H1 (cell line): Measurements from ENCODE around the gene HACL1. TPM values are rescaled to one million over a fixed set of nuclear protein-coding genes. Genes with fewer than 3 reads are reported as not detected.

Experiments
- CTCF ChIA-PET: fragments of 300-600 bp; sonication (Branson Sonifier 250); formaldehyde crosslinking; loops from one replicate; lab custom pipeline; 2021; ENCODE audit not compliant: partially characterized antibody; lab: Charles Lee
- POLR2A ChIA-PET: fragments of 300-600 bp; sonication (Branson Sonifier 250); formaldehyde crosslinking; loops from one replicate; lab custom pipeline; 2021; ENCODE audit warnings: inconsistent platforms; ENCODE audit not compliant: partially characterized antibody; lab: Charles Lee
- DNase-seq, 2 experiments: peaks; one replicate each; pipeline versions ENCODE4 v3.0.0 to v3.0.0-alpha.2; 2010 to 2022; ENCODE audit warnings: low spot score in 2 of 2, low read depth in 1 of 2, mixed read lengths in 1 of 2
- FAIRE-seq: peaks from 2 replicates; lab custom pipeline; 2011; peaks lifted over from hg19 to GRCh38; lab: Jason Lieb, UNC
- H2AFZ ChIP-seq: 2 replicates; pipeline ENCODE4 v1.8.1; 2012; ENCODE audit warnings: low read length, inconsistent platforms
- H2AK5ac ChIP-seq: 2 replicates; pipeline ENCODE4 v1.6.1; 2013; ENCODE audit warnings: low read depth, low read length
- H2BK120ac ChIP-seq: replicated peaks from 2 replicates; pipeline ENCODE3; 2013; ENCODE audit warnings: low read depth, low read length, inconsistent platforms
- H2BK12ac ChIP-seq: 2 replicates; pipeline ENCODE4 v1.6.1; 2013; ENCODE audit warnings: low read depth, low read length
- H2BK15ac ChIP-seq: 2 replicates; pipeline ENCODE4 v1.6.1; 2013; ENCODE audit warnings: low read length
- H2BK20ac ChIP-seq: 2 replicates; pipeline ENCODE4 v1.6.1; 2013; ENCODE audit warnings: low read length
- H2BK5ac ChIP-seq: 2 replicates; pipeline ENCODE4 v1.6.1; 2013; ENCODE audit warnings: low read depth, low read length
- H3K14ac ChIP-seq: 2 replicates; pipeline ENCODE4 v1.6.1; 2013; ENCODE audit warnings: inconsistent platforms; ENCODE audit not compliant: insufficient read length
- H3K18ac ChIP-seq: 2 replicates; pipeline ENCODE4 v1.6.1; 2013; ENCODE audit warnings: low read length; ENCODE audit errors: extremely low read depth
- H3K23ac ChIP-seq: 2 replicates; pipeline ENCODE4 v1.6.1; 2013; ENCODE audit warnings: inconsistent platforms; ENCODE audit not compliant: insufficient read length
- H3K23me2 ChIP-seq: 2 replicates; pipeline ENCODE4 v1.6.1; 2013; ENCODE audit warnings: low read depth, low read length
- H3K27ac ChIP-seq: 2 replicates; pipeline ENCODE4 v1.6.1; 2011; ENCODE audit warnings: low read depth, low read length, inconsistent platforms
- H3K27me3 ChIP-seq, 4 experiments: replicated peaks in 1 of 4; 1 replicate in 1 of 4; 2 replicates in 3 of 4; pipeline versions ENCODE4 v1.6.1 to v1.8.1; 2011 to 2013; ENCODE audit warnings: low read length in 3 of 4, mild to moderate bottlenecking in 3 of 4, inconsistent platforms in 2 of 4, mixed read lengths in 2 of 4, moderate library complexity in 1 of 4; ENCODE audit not compliant: control insufficient read depth in 3 of 4, insufficient read depth in 3 of 4; ENCODE audit errors: extremely low read depth in 1 of 4
- H3K36me3 ChIP-seq, 4 experiments: 2 replicates each; pipeline versions ENCODE4 v1.6.1 to v1.8.1; 2011 to 2013; ENCODE audit warnings: mild to moderate bottlenecking in 4 of 4, low read length in 3 of 4, moderate library complexity in 2 of 4, control low read depth in 1 of 4, inconsistent platforms in 1 of 4; ENCODE audit not compliant: insufficient read depth in 4 of 4, control insufficient read depth in 2 of 4
- H3K4ac ChIP-seq: replicated peaks from 2 replicates; pipeline ENCODE3; 2013; ENCODE audit warnings: low read length, low read depth, mixed read lengths, inconsistent platforms; ENCODE audit not compliant: insufficient read length
- H3K4me1 ChIP-seq, 4 experiments: replicated peaks in 1 of 4; 1 replicate in 1 of 4; 2 replicates in 3 of 4; pipeline versions ENCODE4 v1.6.1 to v1.8.1; 2011 to 2013; ENCODE audit warnings: low read length in 3 of 4, inconsistent platforms in 2 of 4, mixed read lengths in 1 of 4; ENCODE audit not compliant: insufficient read depth in 4 of 4, control insufficient read depth in 3 of 4
- H3K4me2 ChIP-seq, 2 experiments: 2 replicates each; pipeline versions ENCODE4 v1.6.1 to v1.8.1; 2011 to 2013; ENCODE audit warnings: low read depth in 2 of 2, low read length in 2 of 2, control low read depth in 1 of 2, inconsistent platforms in 1 of 2, mild to moderate bottlenecking in 1 of 2; ENCODE audit not compliant: insufficient read depth in 1 of 2
- H3K4me3 ChIP-seq, 4 experiments: fragments of 200-600, 300-600 bp in 1 of 4; sonication (generic), shearing (Covaris generic), sonication (Bioruptor Twin) in 1 of 4; 2 replicates each; pipeline versions ENCODE4 v1.5.1 to v1.8.1; 2011 to 2016; ENCODE audit warnings: low read length in 4 of 4, low read depth in 3 of 4, control low read depth in 2 of 4, inconsistent platforms in 2 of 4, mild to moderate bottlenecking in 2 of 4, mixed read lengths in 1 of 4, moderate library complexity in 1 of 4; ENCODE audit not compliant: insufficient read depth in 2 of 4; ENCODE audit errors: extremely low read depth in 1 of 4
- H3K56ac ChIP-seq: replicated peaks from 2 replicates; pipeline ENCODE3; 2013; ENCODE audit warnings: low read depth, mild to moderate bottlenecking, mixed read lengths, low read length, inconsistent platforms; ENCODE audit not compliant: insufficient read length
- H3K79me1 ChIP-seq: 2 replicates; pipeline ENCODE4 v1.6.1; 2013; ENCODE audit warnings: low read depth, low read length, control low read depth
- H3K79me2 ChIP-seq, 2 experiments: 2 replicates each; pipeline versions ENCODE4 v1.6.1 to v1.8.1; 2012 to 2013; ENCODE audit warnings: low read length in 2 of 2, mild to moderate bottlenecking in 2 of 2, inconsistent platforms in 1 of 2; ENCODE audit not compliant: insufficient read depth in 2 of 2, control insufficient read depth in 1 of 2
- H3K9ac ChIP-seq, 4 experiments: replicated peaks in 1 of 4; 1 replicate in 1 of 4; 2 replicates in 3 of 4; pipeline versions ENCODE4 v1.6.1 to v1.8.1; 2011 to 2013; ENCODE audit warnings: low read depth in 3 of 4, low read length in 3 of 4, control low read depth in 2 of 4, mild to moderate bottlenecking in 2 of 4, moderate library complexity in 2 of 4, inconsistent platforms in 1 of 4; ENCODE audit errors: extremely low read depth in 1 of 4
- H3K9me3 ChIP-seq, 2 experiments: 2 replicates each; pipeline versions ENCODE4 v1.6.1 to v1.8.1; 2012 to 2013; ENCODE audit warnings: mild to moderate bottlenecking in 2 of 2, moderate library complexity in 2 of 2, control low read depth in 1 of 2, inconsistent platforms in 1 of 2, low read depth in 1 of 2, low read length in 1 of 2, mixed read lengths in 1 of 2; ENCODE audit not compliant: insufficient read depth in 2 of 2
- H4K20me1 ChIP-seq, 2 experiments: replicated peaks in 1 of 2; 2 replicates each; pipeline versions ENCODE3 to v1.8.1; 2011 to 2013; ENCODE audit warnings: inconsistent platforms in 2 of 2, low read length in 2 of 2, mild to moderate bottlenecking in 1 of 2; ENCODE audit not compliant: insufficient read depth in 2 of 2, control insufficient read depth in 1 of 2
- H4K5ac ChIP-seq: 2 replicates; pipeline ENCODE4 v1.6.1; 2013; ENCODE audit warnings: low read length, low read depth, mixed read lengths, inconsistent platforms; ENCODE audit not compliant: insufficient read length
- H4K8ac ChIP-seq: 2 replicates; pipeline ENCODE4 v1.8.0; 2013; ENCODE audit warnings: mild to moderate bottlenecking, moderate library complexity, low read length, inconsistent platforms; ENCODE audit not compliant: insufficient read depth; ENCODE audit errors: extremely low read depth
- H4K91ac ChIP-seq: replicated peaks from 2 replicates; pipeline ENCODE3; 2013; ENCODE audit warnings: low read length, mixed read lengths, inconsistent platforms; ENCODE audit not compliant: insufficient read length
- CHD1 ChIP-seq: IDR thresholded peaks from 2 replicates; pipeline ENCODE4 v1.6.1; 2012; ENCODE audit warnings: low read depth, low read length, improper control_type of control experiment
- KDM1A ChIP-seq: fragments of 200-600, 300-600 bp; sonication (generic); IDR thresholded peaks from 2 replicates; pipeline ENCODE4 v1.7.1; 2016; ENCODE audit warnings: mild to moderate bottlenecking, low read length, borderline replicate concordance
- POU5F1 ChIP-seq: IDR thresholded peaks from 2 replicates; pipeline ENCODE4 v1.6.1; 2011; ENCODE audit warnings: low read depth, mild to moderate bottlenecking, low read length, moderate library complexity
- TAF1 ChIP-seq: IDR thresholded peaks from 2 replicates; pipeline ENCODE4 v1.6.1; 2011; ENCODE audit warnings: mild to moderate bottlenecking, low read depth, low read length
- WGBS, 2 experiments: shearing (Covaris generic) in 1 of 2; methylation state at CpG; one replicate each; pipeline versions ENCODE4 v1.1.6 to v1.1.7; 2013 to 2015; ENCODE audit warnings: low lambda C conversion rate in 2 of 2, mixed read lengths in 2 of 2, inconsistent platforms in 1 of 2, low coverage in 1 of 2, missing lambda C conversion rate in 1 of 2; ENCODE audit not compliant: insufficient replicate concordance in 2 of 2, insufficient coverage in 1 of 2, insufficient read length in 1 of 2; ENCODE audit errors: extremely low coverage in 1 of 2, missing lambda C conversion rate in 1 of 2; 5-methylcytosine and 5-hydroxymethylcytosine counted together
- polyA plus RNA-seq, 7 experiments: library from polyadenylated mRNA; depleted of rRNA in 3 of 7; stranded (reverse) in 5 of 7; unstranded in 2 of 7; fragments of >200 nt in 5 of 7; fragments of 200-250 nt in 2 of 7; gene quantifications; 1 replicate in 5 of 7; 2 replicates in 1 of 7; 4 replicates in 1 of 7; pipeline versions ENCODE4 v1.2.1 to v1.2.3, GENCODE V29; 2011 to 2013; ENCODE audit warnings: missing spikeins in 2 of 7, mixed read lengths in 2 of 7
- total RNA-seq: library from RNA; stranded (reverse); fragmentation: NEBNext Ultra II Directional; extraction: Animal tissue kit (Norgen Biotek cat#: 25700); gene quantifications from 2 replicates; pipeline ENCODE4 v1.2.1, GENCODE V29; 2021
- TF ChIP-seq, protein P1 (sequence below): IDR thresholded peaks from 2 replicates; pipeline ENCODE4 v1.6.1; 2011; ENCODE audit warnings: low read depth, mild to moderate bottlenecking, low read length; ENCODE audit not compliant: insufficient read depth

Gene HACL1
- total and polyA plus RNA-seq, 2 of the 8 experiments (the other 6 are each of a cell fraction or from before 2014, with no cell fraction given) = 38.2 to 46.0 TPM

DNA sequence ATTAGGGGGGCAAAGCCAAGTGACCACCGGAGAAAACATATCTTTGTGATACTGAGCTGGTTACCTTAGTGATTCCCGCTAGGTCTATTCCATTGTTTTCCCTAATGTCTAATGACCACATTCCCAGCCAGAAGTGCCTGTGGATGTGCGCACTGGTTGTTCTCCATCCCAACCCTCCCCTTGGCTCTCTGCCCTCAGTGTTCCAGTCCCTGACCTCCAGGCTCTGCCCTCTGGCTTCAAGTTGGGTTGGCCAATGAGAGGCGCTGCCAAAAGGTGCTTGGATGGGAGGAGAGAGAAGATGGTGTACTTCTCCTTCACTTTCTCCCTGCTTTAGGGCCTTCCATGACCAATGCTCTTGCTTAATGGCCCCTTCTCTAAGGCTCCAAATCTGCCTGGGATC, 82.3 kb downstream of the HACL1 start:
- Histone ChIP-seq H4K20me1 (no peaks in the 10 kb centered on the region), H4K8ac (no peak overlapping the region), H3K9ac (no peak overlapping the region), H2AFZ (0 out of 2 replicates have a peak overlapping the region, but pooled peaks have one; percentile 23), H2BK15ac (no peak overlapping the region), H3K27me3 (peaks cover 2 to 17% (median 8%) of the 10 kb centered on the region in 4 experiments; a peak in 6 of 7 replicates), H3K9me3 (no peaks in the 10 kb centered on the region), H3K36me3 (no peaks in the 10 kb centered on the region), H3K4me2 (no peak overlapping the region), H3K79me1 (no peaks in the 10 kb centered on the region), H2BK12ac (no peak overlapping the region), H3K14ac (no peak overlapping the region), H2BK120ac (no peak overlapping the region), H3K27ac (no peak overlapping the region), H2AK5ac (no peak overlapping the region), H3K18ac (no peak overlapping the region), H4K5ac (no peak overlapping the region), H3K79me2 (no peaks in the 10 kb centered on the region), H3K23ac (no peak overlapping the region), H3K56ac (no peak overlapping the region), H3K4me1 (peaks cover 2 to 12% (median 8%) of the 10 kb centered on the region in 4 experiments; a peak in 6 of 7 replicates), H3K23me2 (no peaks in the 10 kb centered on the region; the same call in 1 of the 2 replicates), H2BK5ac (no peak overlapping the region), H2BK20ac (no peak overlapping the region), H3K4me3 (no peak overlapping the region), H4K91ac (no peak overlapping the region), H3K4ac (no peak overlapping the region)
- WGBS, 2 experiments = 92% methylated on average over 4 of the region's 4 CpGs; no CpG with 5 or more reads in 1 of the 2 experiments
- DNase-seq = no peak
- ChIA-PET CTCF (interaction anchor here (1.3 to 3.9 kb wide), 5 partner anchors 9 to 95 kb away, joined by 3 to 39 read pairs (median 3); partner anchors contain the start of gene HACL1), POLR2A (interaction anchor here (1.0 kb wide), 1 partner anchor 10 kb away, joined by 3 read pairs; no protein-coding TSS in a partner anchor)
- FAIRE-seq = no peak
- TF ChIP-seq CHD1 (no peak), KDM1A (no peak), POU5F1 (no peak), TAF1 (no peak)
- TF ChIP-seq, protein P1, sequence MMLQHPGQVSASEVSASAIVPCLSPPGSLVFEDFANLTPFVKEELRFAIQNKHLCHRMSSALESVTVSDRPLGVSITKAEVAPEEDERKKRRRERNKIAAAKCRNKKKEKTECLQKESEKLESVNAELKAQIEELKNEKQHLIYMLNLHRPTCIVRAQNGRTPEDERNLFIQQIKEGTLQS = no peak
